Trophoblast cell (in vitro differentiated cells and primary cell): ENCODE measurements around the gene SQSTM1.
A peak's percentile ranks its signal among the peaks of the same experiment; 100 is the strongest.

Experiments used
- DNase-seq, 2 donors: peaks; one replicate each; pipeline ENCODE4 v3.0.0-alpha.2; 2016
- H2AFZ ChIP-seq: 2 replicates; pipeline ENCODE4 v1.6.1; 2013; ENCODE audit warnings: low read length, moderate library complexity, mild to moderate bottlenecking; ENCODE audit not compliant: insufficient read depth, poor library complexity
- H2AK5ac ChIP-seq: 2 replicates; pipeline ENCODE4 v1.6.1; 2013; ENCODE audit warnings: mild to moderate bottlenecking, low read length
- H2BK120ac ChIP-seq: 2 replicates; pipeline ENCODE4 v1.6.1; 2013; ENCODE audit warnings: low read length, mild to moderate bottlenecking, moderate library complexity; ENCODE audit not compliant: insufficient read depth, poor library complexity
- H2BK12ac ChIP-seq: 2 replicates; pipeline ENCODE4 v1.6.1; 2013; ENCODE audit warnings: mild to moderate bottlenecking, low read length, moderate library complexity
- H2BK5ac ChIP-seq: 2 replicates; pipeline ENCODE4 v1.6.1; 2013; ENCODE audit warnings: low read length, low read depth, moderate library complexity, mild to moderate bottlenecking; ENCODE audit not compliant: poor library complexity
- H3K14ac ChIP-seq: 2 replicates; pipeline ENCODE4 v1.6.1; 2013; ENCODE audit warnings: mild to moderate bottlenecking, low read length
- H3K18ac ChIP-seq: 2 replicates; pipeline ENCODE4 v1.6.1; 2013; ENCODE audit warnings: mild to moderate bottlenecking, low read length
- H3K23ac ChIP-seq: 2 replicates; pipeline ENCODE4 v1.6.1; 2013; ENCODE audit warnings: low read length
- H3K27ac ChIP-seq: 2 replicates; pipeline ENCODE4 v1.5.1; 2013; ENCODE audit warnings: low read depth, mild to moderate bottlenecking, inconsistent platforms, low read length, moderate library complexity
- H3K27me3 ChIP-seq: 2 replicates; pipeline ENCODE4 v1.6.1; 2013; ENCODE audit warnings: inconsistent platforms, mild to moderate bottlenecking, low read length, moderate library complexity; ENCODE audit not compliant: insufficient read depth
- H3K36me3 ChIP-seq, 2 experiments: 1 replicate in 1 of 2; 2 replicates in 1 of 2; pipeline ENCODE4 v1.6.1; 2013; ENCODE audit warnings: low read length in 2 of 2, mild to moderate bottlenecking in 2 of 2, moderate library complexity in 1 of 2; ENCODE audit not compliant: insufficient read depth in 2 of 2, control insufficient read depth in 1 of 2
- H3K4ac ChIP-seq: 2 replicates; pipeline ENCODE4 v1.6.1; 2013; ENCODE audit warnings: low read depth, mild to moderate bottlenecking, low read length, moderate library complexity
- H3K4me1 ChIP-seq, 2 experiments: 1 replicate in 1 of 2; 2 replicates in 1 of 2; pipeline ENCODE4 v1.6.1; 2013; ENCODE audit warnings: low read length in 2 of 2, mild to moderate bottlenecking in 2 of 2, moderate library complexity in 1 of 2; ENCODE audit not compliant: insufficient read depth in 2 of 2, control insufficient read depth in 1 of 2
- H3K4me2 ChIP-seq: 2 replicates; pipeline ENCODE4 v1.6.1; 2013; ENCODE audit warnings: inconsistent platforms, mild to moderate bottlenecking, low read length, moderate library complexity
- H3K4me3 ChIP-seq: 2 replicates; pipeline ENCODE4 v1.5.1; 2013; ENCODE audit warnings: mild to moderate bottlenecking, low read depth, low read length, inconsistent platforms
- H3K79me1 ChIP-seq: one replicate; pipeline ENCODE4 v1.6.1; 2013; ENCODE audit warnings: low read length
- H3K79me2 ChIP-seq: 2 replicates; pipeline ENCODE4 v1.6.1; 2013; ENCODE audit warnings: low read length, mild to moderate bottlenecking; ENCODE audit not compliant: control insufficient read depth, insufficient read depth, poor library complexity
- H3K9ac ChIP-seq: 2 replicates; pipeline ENCODE4 v1.6.1; 2013; ENCODE audit warnings: mild to moderate bottlenecking, low read length
- H3K9me3 ChIP-seq: 2 replicates; pipeline ENCODE4 v1.6.1; 2013; ENCODE audit warnings: low read depth, mild to moderate bottlenecking, control low read depth, inconsistent platforms, low read length; ENCODE audit not compliant: insufficient read depth
- H4K12ac ChIP-seq: 2 replicates; pipeline ENCODE4 v1.6.1; 2013; ENCODE audit warnings: low read depth, mild to moderate bottlenecking, low read length, moderate library complexity
- H4K8ac ChIP-seq: 2 replicates; pipeline ENCODE4 v1.6.1; 2013; ENCODE audit warnings: low read depth, mild to moderate bottlenecking, low read length, moderate library complexity
- H4K91ac ChIP-seq: one replicate; pipeline ENCODE4 v1.6.1; 2013; ENCODE audit warnings: low read depth, mild to moderate bottlenecking, low read length, moderate library complexity
- WGBS: extraction: QIAGEN DNeasy Blood & Tissue Kit; methylation state at CpG from one replicate; pipeline ENCODE4 v1.1.7; 2013; ENCODE audit warnings: missing lambda C conversion rate; ENCODE audit not compliant: insufficient read length, insufficient coverage; ENCODE audit errors: extremely low coverage; 5-methylcytosine and 5-hydroxymethylcytosine counted together

Gene SQSTM1

GRCh38 chr5:179791881-179792611 lies 28.7 kb upstream of the SQSTM1 start:
- H2BK5ac ChIP-seq, result no peak overlapping the region
- no peak overlapping the region for H2AK5ac ChIP-seq
- H2BK12ac ChIP-seq, result no peak overlapping the region
- DNase-seq, result no peak
- no peak overlapping the region for H3K14ac ChIP-seq
- H3K4me2 ChIP-seq, result no peak overlapping the region
- no peak overlapping the region for H2AFZ ChIP-seq
- no peak overlapping the region for H2BK120ac ChIP-seq
- no peak overlapping the region for H3K9ac ChIP-seq
- peaks cover 7% of the 10 kb centered on the region for H3K79me1 ChIP-seq
- H3K79me2 ChIP-seq, result peaks cover 4% of the 10 kb centered on the region
- no peak overlapping the region for H3K27ac ChIP-seq
- no peak overlapping the region for H4K91ac ChIP-seq
- no peak overlapping the region for H3K23ac ChIP-seq
- peaks cover 8 to 15% of the 10 kb centered on the region in 2 experiments for H3K4me1 ChIP-seq
- H3K4ac ChIP-seq, result no peak overlapping the region
- no peak overlapping the region for H3K4me3 ChIP-seq
- WGBS, result no CpG with 5 or more reads among the region's 15 CpGs
- H3K36me3 ChIP-seq, result peaks cover 1 to 5% of the 10 kb centered on the region in 2 experiments
- no peak overlapping the region for H4K8ac ChIP-seq
- no peaks in the 10 kb centered on the region for H3K27me3 ChIP-seq
- no peak overlapping the region for H3K18ac ChIP-seq
- no peak overlapping the region for H4K12ac ChIP-seq
- no peaks in the 10 kb centered on the region for H3K9me3 ChIP-seq

DNA sequence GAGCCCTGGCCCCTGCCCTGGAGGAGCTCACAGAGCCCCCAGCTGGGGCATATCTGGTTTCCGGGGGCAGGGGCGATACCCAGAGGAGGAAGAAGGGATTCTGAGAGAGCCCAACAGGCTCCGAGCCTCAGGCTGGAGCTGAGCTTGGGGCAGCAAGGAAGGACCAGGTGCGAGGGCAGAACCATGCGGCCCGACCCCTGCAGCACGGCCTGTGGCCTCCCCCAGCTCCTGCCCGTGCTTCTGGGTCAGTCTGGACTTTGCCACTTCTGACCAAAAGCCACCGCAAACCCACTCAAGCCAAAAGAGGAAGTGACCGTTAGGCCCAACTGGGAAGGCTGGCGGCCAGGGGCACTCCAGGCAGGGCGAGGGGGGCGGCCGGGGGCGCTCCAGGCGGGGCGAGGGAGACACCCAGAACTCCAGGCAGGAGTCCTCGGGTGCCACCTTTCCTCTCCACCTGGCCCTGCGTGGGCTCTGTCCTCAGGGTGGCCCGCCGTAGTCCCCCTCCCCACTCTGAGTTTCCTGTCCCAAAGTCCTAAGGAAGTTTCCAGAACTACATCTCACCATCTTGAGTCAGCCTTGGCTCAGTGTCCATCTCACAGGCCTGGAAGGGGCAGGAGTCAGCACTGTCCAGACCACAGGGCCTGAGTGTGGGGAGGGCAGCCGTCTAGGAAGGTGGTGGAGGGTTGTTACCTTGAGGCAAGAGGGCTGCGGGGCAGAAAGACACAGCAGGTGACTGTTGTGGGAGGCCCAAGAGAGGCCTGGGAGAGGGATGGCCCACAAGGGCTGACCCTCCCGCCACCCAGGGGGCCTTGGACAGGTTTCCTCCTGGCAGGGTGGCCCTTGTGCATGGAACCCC lies 27.9 kb upstream of the SQSTM1 start:
- Histone ChIP-seq H2BK120ac (no peak overlapping the region), H3K4me2 (no peak overlapping the region), H3K4ac (no peak overlapping the region), H2AFZ (no peak overlapping the region), H3K9me3 (no peaks in the 10 kb centered on the region), H2BK12ac (no peak overlapping the region), H3K27ac (no peak overlapping the region), H2BK5ac (no peak overlapping the region), H4K91ac (no peak overlapping the region), H4K8ac (no peak overlapping the region), H2AK5ac (no peak overlapping the region), H3K4me1 (peaks cover 8 to 15% of the 10 kb centered on the region in 2 experiments), H3K27me3 (no peaks in the 10 kb centered on the region), H3K23ac (no peak overlapping the region), H4K12ac (no peak overlapping the region), H3K18ac (no peak overlapping the region), H3K14ac (no peak overlapping the region), H3K9ac (no peak overlapping the region), H3K79me1 (peaks cover 7% of the 10 kb centered on the region), H3K79me2 (peaks cover 4% of the 10 kb centered on the region), H3K4me3 (no peak overlapping the region), H3K36me3 (peaks cover 9 to 12% of the 10 kb centered on the region in 2 experiments)
- DNase-seq, result no peak
- no CpG with 5 or more reads among the region's 24 CpGs for WGBS

- no peak for DNase-seq
- H3K14ac ChIP-seq, result no peak within 1 kb of the TSS
- no peaks in the 10 kb centered on the region for H3K27me3 ChIP-seq
- no peak within 1 kb of the TSS for H3K4ac ChIP-seq
- peak within 1 kb of the TSS; percentile 21 for H3K4me3 ChIP-seq
- H4K8ac ChIP-seq, result no peak within 1 kb of the TSS
- WGBS, result no CpG with 5 or more reads among the region's 19 CpGs
- H2BK12ac ChIP-seq, result no peak within 1 kb of the TSS
- H2AFZ ChIP-seq, result no peak within 1 kb of the TSS
- no peak within 1 kb of the TSS for H3K4me2 ChIP-seq
- no peak within 1 kb of the TSS for H2AK5ac ChIP-seq
- H3K36me3 ChIP-seq, result peaks cover 17 to 20% of the 10 kb centered on the region in 2 experiments
- H2BK5ac ChIP-seq, result no peak within 1 kb of the TSS
- peaks cover 7% of the 10 kb centered on the region for H3K79me1 ChIP-seq
- no peak within 1 kb of the TSS for H3K27ac ChIP-seq
- H2BK120ac ChIP-seq, result no peak within 1 kb of the TSS
- H3K4me1 ChIP-seq, result peaks cover 8 to 15% of the 10 kb centered on the region in 2 experiments
- H3K9ac ChIP-seq, result no peak within 1 kb of the TSS
- H4K91ac ChIP-seq, result no peak within 1 kb of the TSS
- peaks cover 4% of the 10 kb centered on the region for H3K79me2 ChIP-seq
- no peak within 1 kb of the TSS for H3K23ac ChIP-seq
- H3K18ac ChIP-seq, result no peak within 1 kb of the TSS
- no peaks in the 10 kb centered on the region for H3K9me3 ChIP-seq
- H4K12ac ChIP-seq, result no peak within 1 kb of the TSS
These were observed 27.1 kb upstream of the SQSTM1 start, which contains the start of gene LTC4S for GRCh38 chr5:179793468-179794139. TSS of gene LTC4S (plus strand) at chr5:179793986. CDS start at chr5:179794081, 95 bp downstream.

DNA sequence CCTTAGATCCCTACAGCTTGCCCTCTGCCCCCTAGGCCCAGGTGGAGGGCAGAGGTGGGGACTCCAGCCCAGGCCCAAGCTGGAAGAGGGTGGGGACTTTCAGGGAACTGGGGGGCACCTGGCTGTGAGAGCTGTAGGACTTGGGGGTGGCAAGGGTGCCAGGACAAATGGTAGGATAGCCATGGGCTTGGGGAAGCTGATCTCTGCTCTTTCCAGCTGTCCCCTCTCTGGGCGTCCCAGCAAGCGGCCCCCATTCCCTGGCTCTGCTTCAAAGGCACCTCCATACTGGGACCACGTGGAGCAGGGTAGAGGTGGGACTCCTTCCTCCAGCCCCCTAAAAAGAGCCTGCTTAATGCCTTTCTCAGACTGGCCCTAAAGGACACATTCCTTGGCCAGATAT lies 26.5 kb upstream of the SQSTM1 start:
- Histone ChIP-seq H3K4me3 (no peak overlapping the region), H2AK5ac (no peak overlapping the region), H3K27me3 (no peaks in the 10 kb centered on the region), H3K23ac (no peak overlapping the region), H3K18ac (no peak overlapping the region), H3K9ac (no peak overlapping the region), H3K14ac (no peak overlapping the region), H3K79me1 (peaks cover 7% of the 10 kb centered on the region), H2BK5ac (no peak overlapping the region), H3K4me2 (no peak overlapping the region), H2BK120ac (no peak overlapping the region), H3K27ac (no peak overlapping the region), H3K79me2 (peaks cover 4% of the 10 kb centered on the region), H4K12ac (no peak overlapping the region), H3K4me1 (peaks cover 8 to 15% of the 10 kb centered on the region in 2 experiments), H4K91ac (no peak overlapping the region), H2AFZ (no peak overlapping the region), H2BK12ac (no peak overlapping the region), H3K36me3 (peaks cover 23 to 25% of the 10 kb centered on the region in 2 experiments), H3K4ac (no peak overlapping the region), H4K8ac (no peak overlapping the region), H3K9me3 (no peaks in the 10 kb centered on the region)
- WGBS, result no CpG with 5 or more reads among the region's 3 CpGs
- no peak for DNase-seq
